CD14-positive monocyte (primary cell): ENCODE data around the gene DLD. TPM values are rescaled to one million over a fixed set of nuclear protein-coding genes. Genes with fewer than 3 reads are reported as not detected.

Experiments used
- DNase-seq, 3 donors: peaks; one replicate each; pipeline ENCODE4 v3.0.0-alpha.2; 2011 to 2022
- H2AFZ ChIP-seq: 2 replicates; pipeline ENCODE4 v1.6.0; 2012; ENCODE audit warnings: mild to moderate bottlenecking, low read depth, low read length, inconsistent platforms; ENCODE audit not compliant: insufficient read depth, poor library complexity, severe bottlenecking
- H3K27ac ChIP-seq, 2 donors: 1 replicate in 1 of 2; 2 replicates in 1 of 2; pipeline ENCODE4 v1.5.1; 2012 to 2013; ENCODE audit warnings: low read length in 2 of 2, control low read depth in 1 of 2, inconsistent platforms in 1 of 2, low read depth in 1 of 2, mild to moderate bottlenecking in 1 of 2
- H3K27me3 ChIP-seq, 2 donors: one replicate each; pipeline versions ENCODE4 v1.6.0 to v1.6.1; 2011 to 2013; ENCODE audit warnings: low read length in 2 of 2; ENCODE audit not compliant: control insufficient read depth in 2 of 2, insufficient read depth in 2 of 2
- H3K36me3 ChIP-seq, 2 donors: replicated peaks in 1 of 2; 1 replicate in 1 of 2; 2 replicates in 1 of 2; pipeline versions ENCODE4 v1.5.1 to v1.6.1; 2012 to 2013; ENCODE audit warnings: low read length in 2 of 2, control low read depth in 1 of 2, inconsistent platforms in 1 of 2, mild to moderate bottlenecking in 1 of 2; ENCODE audit not compliant: insufficient read depth in 2 of 2, control insufficient read depth in 1 of 2
- H3K4me1 ChIP-seq, 2 donors: 1 replicate in 1 of 2; 2 replicates in 1 of 2; pipeline versions ENCODE4 v1.5.1 to v1.6.1; 2012 to 2013; ENCODE audit warnings: low read length in 2 of 2, control low read depth in 1 of 2, inconsistent platforms in 1 of 2, mild to moderate bottlenecking in 1 of 2, moderate library complexity in 1 of 2; ENCODE audit not compliant: insufficient read depth in 2 of 2, control insufficient read depth in 1 of 2
- H3K4me2 ChIP-seq: replicated peaks from 2 replicates; pipeline ENCODE3; 2012; ENCODE audit warnings: low read length, moderate library complexity, mild to moderate bottlenecking; ENCODE audit not compliant: poor library complexity, severe bottlenecking; ENCODE audit errors: extremely low read depth
- H3K4me3 ChIP-seq, 3 experiments: fragments of 200-600 bp in 1 of 3; sonication (generic) in 1 of 3; replicated peaks in 1 of 3; 1 replicate in 2 of 3; 2 replicates in 1 of 3; pipeline ENCODE4 v1.5.1; 2011 to 2013; ENCODE audit warnings: low read length in 3 of 3, mild to moderate bottlenecking in 3 of 3, control low read depth in 2 of 3, low read depth in 2 of 3, inconsistent platforms in 1 of 3, moderate library complexity in 1 of 3
- H3K79me2 ChIP-seq: 2 replicates; pipeline ENCODE4 v1.6.0; 2012; ENCODE audit warnings: mild to moderate bottlenecking, control low read depth, inconsistent platforms, low read length, moderate library complexity; ENCODE audit not compliant: insufficient read depth
- H3K9ac ChIP-seq: 2 replicates; pipeline ENCODE4 v1.6.0; 2017; ENCODE audit warnings: low read length, mild to moderate bottlenecking; ENCODE audit not compliant: insufficient read depth, poor library complexity, severe bottlenecking
- H3K9me3 ChIP-seq, 2 donors: replicated peaks in 1 of 2; 1 replicate in 1 of 2; 2 replicates in 1 of 2; pipeline versions ENCODE4 v1.5.1 to v1.6.1; 2012 to 2013; ENCODE audit warnings: low read length in 2 of 2, control low read depth in 1 of 2; ENCODE audit not compliant: control insufficient read depth in 1 of 2, insufficient read depth in 1 of 2
- H4K20me1 ChIP-seq: 2 replicates; pipeline ENCODE4 v1.6.0; 2012; ENCODE audit warnings: mild to moderate bottlenecking, low read length, control low read depth, moderate library complexity; ENCODE audit not compliant: insufficient read depth
- H3K27ac Mint-ChIP-seq, 7 donors: one replicate each; pipeline ENCODE4 v1.8.0; 2020; ENCODE audit warnings: mild to moderate bottlenecking in 7 of 7, mixed read lengths in 7 of 7, moderate library complexity in 6 of 7, inconsistent platforms in 2 of 7
- H3K27me3 Mint-ChIP-seq, 3 donors: one replicate each; pipeline ENCODE4 v1.8.0; 2021 to 2022; ENCODE audit warnings: low read depth in 3 of 3, mild to moderate bottlenecking in 3 of 3, mixed read lengths in 3 of 3, moderate library complexity in 3 of 3, inconsistent platforms in 1 of 3
- H3K36me3 Mint-ChIP-seq, 2 donors: one replicate each; pipeline ENCODE4 v1.8.0; 2020; ENCODE audit warnings: mixed read lengths in 2 of 2, inconsistent platforms in 1 of 2, mild to moderate bottlenecking in 1 of 2
- H3K4me1 Mint-ChIP-seq: one replicate; pipeline ENCODE4 v1.8.0; 2020; ENCODE audit warnings: mild to moderate bottlenecking, mixed read lengths
- H3K4me3 Mint-ChIP-seq, 2 donors: one replicate each; pipeline ENCODE4 v1.8.0; 2020; ENCODE audit warnings: mild to moderate bottlenecking in 2 of 2, mixed read lengths in 2 of 2, moderate library complexity in 1 of 2
- H3K9me3 Mint-ChIP-seq, 7 donors: one replicate each; pipeline ENCODE4 v1.8.0; 2020 to 2022; ENCODE audit warnings: mixed read lengths in 7 of 7, mild to moderate bottlenecking in 6 of 7, moderate library complexity in 6 of 7, inconsistent platforms in 2 of 7
- WGBS: methylation state at CpG from one replicate; pipeline ENCODE4 v1.1.5; 2013; ENCODE audit warnings: missing lambda C conversion rate; ENCODE audit not compliant: insufficient coverage; 5-methylcytosine and 5-hydroxymethylcytosine counted together
- intact Hi-C, 2 donors: fragments of 100-400 bp; cut with micrococcal nuclease; formaldehyde crosslinking; loops; one replicate each; pipeline versions ENCODE4 v1.15.0 to v1.15.1; 2023
- polyA plus RNA-seq, 3 donors: library from polyadenylated mRNA; depleted of rRNA in 1 of 3; unstranded in 2 of 3; stranded (reverse) in 1 of 3; fragments of 300-500 nt in 2 of 3; fragments of >200 nt in 1 of 3; fragmentation: Illumina TruSeq in 2 of 3; gene quantifications; 1 replicate in 2 of 3; 2 replicates in 1 of 3; pipeline ENCODE4 v1.2.3, GENCODE V29; 2012 to 2021
- TF ChIP-seq, protein P1 (sequence below): fragments of 200-600 bp; IDR thresholded peaks from one replicate; pipeline ENCODE4 v1.8.0; 2022; ENCODE audit warnings: antibody characterized with exemption, mild to moderate bottlenecking

Gene DLD
- polyA plus RNA-seq, 3 donors: 54.5 to 73.6 (median 70.1) TPM

- no peak overlapping the region for H3K27ac Mint-ChIP-seq
- Histone ChIP-seq H3K9me3 (no peaks in the 10 kb centered on the region), H3K79me2 (no peaks in the 10 kb centered on the region), H3K4me1 (no peaks in the 10 kb centered on the region), H3K36me3 (peaks cover 3 to 7% of the 10 kb centered on the region in 2 donors), H2AFZ (no peak overlapping the region), H3K4me2 (no peak overlapping the region), H3K27ac (no peak overlapping the region), H3K4me3 (no peak overlapping the region), H3K27me3 (no peaks in the 10 kb centered on the region), H4K20me1 (no peaks in the 10 kb centered on the region), H3K9ac (no peak overlapping the region)
- H3K4me1 Mint-ChIP-seq: no peaks in the 10 kb centered on the region
- TF ChIP-seq, protein P1, sequence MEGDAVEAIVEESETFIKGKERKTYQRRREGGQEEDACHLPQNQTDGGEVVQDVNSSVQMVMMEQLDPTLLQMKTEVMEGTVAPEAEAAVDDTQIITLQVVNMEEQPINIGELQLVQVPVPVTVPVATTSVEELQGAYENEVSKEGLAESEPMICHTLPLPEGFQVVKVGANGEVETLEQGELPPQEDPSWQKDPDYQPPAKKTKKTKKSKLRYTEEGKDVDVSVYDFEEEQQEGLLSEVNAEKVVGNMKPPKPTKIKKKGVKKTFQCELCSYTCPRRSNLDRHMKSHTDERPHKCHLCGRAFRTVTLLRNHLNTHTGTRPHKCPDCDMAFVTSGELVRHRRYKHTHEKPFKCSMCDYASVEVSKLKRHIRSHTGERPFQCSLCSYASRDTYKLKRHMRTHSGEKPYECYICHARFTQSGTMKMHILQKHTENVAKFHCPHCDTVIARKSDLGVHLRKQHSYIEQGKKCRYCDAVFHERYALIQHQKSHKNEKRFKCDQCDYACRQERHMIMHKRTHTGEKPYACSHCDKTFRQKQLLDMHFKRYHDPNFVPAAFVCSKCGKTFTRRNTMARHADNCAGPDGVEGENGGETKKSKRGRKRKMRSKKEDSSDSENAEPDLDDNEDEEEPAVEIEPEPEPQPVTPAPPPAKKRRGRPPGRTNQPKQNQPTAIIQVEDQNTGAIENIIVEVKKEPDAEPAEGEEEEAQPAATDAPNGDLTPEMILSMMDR: no peak
- intact Hi-C loops: no loop called here
- peaks cover 0 to 1% (median 0%) of the 10 kb centered on the region in 7 donors for H3K9me3 Mint-ChIP-seq
- no peak for DNase-seq
- no CpG with 5 or more reads among the region's 2 CpGs for WGBS
- peaks cover 0 to 2% (median 2%) of the 10 kb centered on the region in 3 donors for H3K27me3 Mint-ChIP-seq
- H3K36me3 Mint-ChIP-seq: peaks cover 3 to 5% of the 10 kb centered on the region in 2 donors
- H3K4me3 Mint-ChIP-seq: no peak overlapping the region
Measured at GRCh38 chr7:107945332-107945731, 54.3 kb downstream of the DLD start.

DNA sequence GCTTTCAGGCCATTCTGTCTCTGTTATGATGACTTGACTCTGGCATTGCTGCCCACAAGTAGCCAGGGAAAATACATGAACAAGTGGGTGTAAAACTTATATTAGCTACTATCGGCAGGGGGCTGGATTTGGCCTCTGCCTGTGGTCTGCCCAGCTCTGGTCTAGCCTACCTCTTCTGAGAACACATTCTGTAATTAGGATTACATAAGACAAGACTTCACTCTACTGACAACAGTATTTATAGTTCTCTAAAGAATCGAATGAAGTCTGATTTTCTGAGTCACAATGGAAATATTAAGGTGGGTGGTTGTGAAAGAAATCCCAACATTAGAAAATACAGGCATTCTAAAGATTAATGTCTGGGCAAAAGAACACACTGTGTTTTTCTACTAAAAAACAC is 55.5 kb downstream of the DLD start:
- Histone ChIP-seq H3K4me3 (no peak overlapping the region), H4K20me1 (no peaks in the 10 kb centered on the region), H3K79me2 (no peaks in the 10 kb centered on the region), H3K36me3 (no peaks in the 10 kb centered on the region), H3K9ac (no peak overlapping the region), H3K9me3 (no peaks in the 10 kb centered on the region), H3K27me3 (no peaks in the 10 kb centered on the region), H3K4me1 (no peaks in the 10 kb centered on the region), H3K27ac (no peak overlapping the region), H2AFZ (no peak overlapping the region), H3K4me2 (no peak overlapping the region)
- Mint-ChIP-seq H3K27ac (no peak overlapping the region), H3K4me1 (no peaks in the 10 kb centered on the region), H3K36me3 (no peaks in the 10 kb centered on the region), H3K9me3 (peaks cover 0 to 1% (median 0%) of the 10 kb centered on the region in 7 donors), H3K4me3 (no peak overlapping the region), H3K27me3 (peaks cover 0 to 2% (median 2%) of the 10 kb centered on the region in 3 donors)
- no peak for DNase-seq
- no CpG with 5 or more reads among the region's 2 CpGs for WGBS
- TF ChIP-seq, protein P1: no peak
- intact Hi-C loops: no loop called here
